Measurements from ENCODE around the gene PSMD12. TPM values are rescaled to one million over a fixed set of nuclear protein-coding genes. Genes with fewer than 3 reads are reported as not detected.

Gene PSMD12
- 18.7 TPM in 2 replicates for total RNA-seq (2014; rRNA removed; shearing (Covaris generic); ENCODE audit: low replicate concordance)

DNA sequence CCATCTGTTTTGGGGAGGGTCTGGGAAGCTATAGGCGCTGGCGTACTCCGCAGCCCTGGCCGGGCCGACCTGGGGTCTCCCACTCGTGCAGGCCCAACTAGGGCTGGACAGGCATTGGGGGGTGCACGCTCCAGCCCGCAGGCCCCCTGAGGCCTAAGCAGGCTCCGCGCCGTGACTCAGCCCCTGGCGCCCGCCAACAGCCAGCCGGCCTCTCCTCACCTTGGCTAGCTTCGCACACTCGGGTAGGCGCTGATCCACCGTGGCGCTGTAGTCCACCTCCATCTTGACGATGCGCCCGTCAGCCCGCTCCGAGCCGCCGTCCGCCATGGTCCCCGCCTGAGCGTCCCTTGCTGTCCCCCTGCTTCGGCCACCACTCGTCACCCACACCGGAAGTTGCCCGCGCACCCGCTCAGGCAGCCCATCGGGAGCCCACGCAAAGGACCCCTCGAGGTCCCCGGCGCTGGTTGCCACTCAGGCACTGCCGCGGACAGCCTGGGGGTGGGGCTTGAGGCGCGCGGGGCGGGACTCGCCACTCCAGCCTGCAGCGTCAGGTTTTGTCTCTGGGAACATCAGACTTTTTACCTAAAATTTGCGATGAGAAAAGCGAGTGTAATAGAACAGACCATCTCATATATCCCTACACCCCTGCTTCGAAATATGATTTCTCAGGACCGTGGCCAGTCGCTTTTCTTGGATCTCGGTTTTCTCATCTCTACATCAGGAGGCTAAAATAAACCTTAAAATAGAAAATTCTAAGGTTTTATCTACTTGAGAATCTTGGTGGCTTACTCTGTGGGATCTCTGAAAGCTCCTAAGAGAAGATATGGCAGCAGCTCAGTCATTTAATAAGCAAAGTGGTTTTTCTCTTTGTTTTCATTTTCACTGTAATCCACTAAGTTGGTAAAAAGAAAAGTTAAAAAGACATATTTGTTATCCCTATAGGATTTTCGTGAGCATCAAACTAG lies at the start of gene PSMD12:
Gene PSMD12, minus strand, starts transcription at position 385 of the 965 bp plus-strand sequence. Its CDS starts 58 bp downstream, at position 327.
- H3K79me2 ChIP-seq (ENCODE audit: low read length), result peaks cover 48% of the 10 kb centered on the region
- peak; percentile 97 for DNase-seq

GRCh38 chr17:67415291-67415690 lies 48.9 kb upstream of the PSMD12 start:
- DNase-seq, result no peak
- Histone ChIP-seq H3K36me3 (ENCODE audit: insufficient read depth, low read length) (no peaks in the 10 kb centered on the region), H2AFZ (ENCODE audit: low read length) (no peak overlapping the region), H3K9ac (ENCODE audit: low read length) (no peak overlapping the region), H3K4me2 (ENCODE audit: low read depth, low read length, poor library complexity, severe bottlenecking) (no peak overlapping the region), H3K9me3 (ENCODE audit: low read length) (peaks cover 6% of the 10 kb centered on the region; the same call in 1 of the 2 replicates), H3K79me2 (ENCODE audit: low read length) (no peaks in the 10 kb centered on the region), H3K27me3 (ENCODE audit: low read length) (no peaks in the 10 kb centered on the region), H3K9me2 (replicated peaks; ENCODE audit: insufficient read depth, low read length) (no peaks in the 10 kb centered on the region), H3K27ac (ENCODE audit: low read length) (no peak overlapping the region), H3K4me1 (ENCODE audit: low read length) (no peaks in the 10 kb centered on the region), H3K4me3 (ENCODE audit: low read length) (no peak overlapping the region), H4K20me1 (ENCODE audit: insufficient read depth, low read depth, low read length) (no peaks in the 10 kb centered on the region)

More for the DNA sequence above, at the start of gene PSMD12:
- Histone ChIP-seq H3K36me3 (ENCODE audit: insufficient read depth, low read length) (peaks cover 15% of the 10 kb centered on the region; the same call in 1 of the 2 replicates), H3K4me2 (ENCODE audit: low read depth, low read length, poor library complexity, severe bottlenecking) (peak within 1 kb of the TSS; percentile 91), H3K4me3 (ENCODE audit: low read length) (peak within 1 kb of the TSS; percentile 93), H2AFZ (ENCODE audit: low read length) (peak within 1 kb of the TSS; percentile 83), H3K9me2 (replicated peaks; ENCODE audit: insufficient read depth, low read length) (no peaks in the 10 kb centered on the region), H4K20me1 (ENCODE audit: insufficient read depth, low read depth, low read length) (peaks cover 29% of the 10 kb centered on the region; the same call in 1 of the 2 replicates), H3K27me3 (ENCODE audit: low read length) (no peaks in the 10 kb centered on the region), H3K9me3 (ENCODE audit: low read length) (no peaks in the 10 kb centered on the region), H3K27ac (ENCODE audit: low read length) (peak within 1 kb of the TSS; percentile 58), H3K9ac (ENCODE audit: low read length) (peak within 1 kb of the TSS; percentile 91), H3K4me1 (ENCODE audit: low read length) (peaks cover 26% of the 10 kb centered on the region)

GRCh38 chr17:67414559-67414958 lies 48.2 kb upstream of the PSMD12 start:
- DNase-seq, result no peak
- Histone ChIP-seq H3K36me3 (ENCODE audit: insufficient read depth, low read length) (no peaks in the 10 kb centered on the region), H3K27me3 (ENCODE audit: low read length) (no peaks in the 10 kb centered on the region), H3K79me2 (ENCODE audit: low read length) (no peaks in the 10 kb centered on the region), H3K9ac (ENCODE audit: low read length) (no peak overlapping the region), H3K4me1 (ENCODE audit: low read length) (no peaks in the 10 kb centered on the region), H3K9me3 (ENCODE audit: low read length) (peaks cover 6% of the 10 kb centered on the region; the same call in 1 of the 2 replicates), H3K4me3 (ENCODE audit: low read length) (no peak overlapping the region), H3K9me2 (replicated peaks; ENCODE audit: insufficient read depth, low read length) (no peaks in the 10 kb centered on the region), H2AFZ (ENCODE audit: low read length) (no peak overlapping the region), H3K27ac (ENCODE audit: low read length) (no peak overlapping the region), H3K4me2 (ENCODE audit: low read depth, low read length, poor library complexity, severe bottlenecking) (no peak overlapping the region), H4K20me1 (ENCODE audit: insufficient read depth, low read depth, low read length) (no peaks in the 10 kb centered on the region)

DNA sequence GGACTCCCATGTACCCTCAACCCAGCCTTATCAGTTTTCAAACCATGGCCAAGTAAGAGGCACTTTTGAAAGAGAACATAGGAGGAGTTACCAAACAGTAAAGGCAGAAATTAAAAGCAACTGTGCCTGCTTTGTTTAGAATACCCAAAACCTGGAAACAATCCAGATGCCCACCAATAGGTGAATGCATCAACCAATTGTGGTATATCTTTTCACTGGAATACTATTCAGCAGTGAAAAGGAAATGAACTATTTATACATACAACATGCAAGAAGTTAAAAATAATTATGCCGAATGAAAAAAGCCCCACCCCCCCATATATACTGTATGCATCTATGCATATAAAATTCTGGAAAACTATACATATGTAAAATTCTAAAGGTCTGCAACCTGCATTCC lies 47.8 kb upstream of the PSMD12 start:
- Histone ChIP-seq H3K9me2 (replicated peaks; ENCODE audit: insufficient read depth, low read length) (no peaks in the 10 kb centered on the region), H4K20me1 (ENCODE audit: insufficient read depth, low read depth, low read length) (no peaks in the 10 kb centered on the region), H3K4me2 (ENCODE audit: low read depth, low read length, poor library complexity, severe bottlenecking) (no peak overlapping the region), H3K4me3 (ENCODE audit: low read length) (no peak overlapping the region), H3K27ac (ENCODE audit: low read length) (no peak overlapping the region), H2AFZ (ENCODE audit: low read length) (no peak overlapping the region), H3K4me1 (ENCODE audit: low read length) (no peaks in the 10 kb centered on the region), H3K9me3 (ENCODE audit: low read length) (peaks cover 6% of the 10 kb centered on the region; the same call in 1 of the 2 replicates), H3K36me3 (ENCODE audit: insufficient read depth, low read length) (no peaks in the 10 kb centered on the region), H3K9ac (ENCODE audit: low read length) (no peak overlapping the region), H3K79me2 (ENCODE audit: low read length) (no peaks in the 10 kb centered on the region), H3K27me3 (ENCODE audit: low read length) (no peaks in the 10 kb centered on the region)
- no peak for DNase-seq

GRCh38 chr17:67413388-67413787 lies 47.0 kb upstream of the PSMD12 start:
- H3K27me3 ChIP-seq (ENCODE audit: low read length), result no peaks in the 10 kb centered on the region
- H2AFZ ChIP-seq (ENCODE audit: low read length), result no peak overlapping the region
- H3K4me2 ChIP-seq (ENCODE audit: low read depth, low read length, poor library complexity, severe bottlenecking), result no peak overlapping the region
- no peaks in the 10 kb centered on the region for H3K4me1 ChIP-seq (ENCODE audit: low read length)
- peaks cover 6% of the 10 kb centered on the region; the same call in 1 of the 2 replicates for H3K9me3 ChIP-seq (ENCODE audit: low read length)
- no peak overlapping the region for H3K27ac ChIP-seq (ENCODE audit: low read length)
- no peaks in the 10 kb centered on the region for H4K20me1 ChIP-seq (ENCODE audit: insufficient read depth, low read depth, low read length)
- H3K36me3 ChIP-seq (ENCODE audit: insufficient read depth, low read length), result no peaks in the 10 kb centered on the region
- H3K79me2 ChIP-seq (ENCODE audit: low read length), result no peaks in the 10 kb centered on the region
- H3K9ac ChIP-seq (ENCODE audit: low read length), result no peak overlapping the region
- H3K9me2 ChIP-seq (replicated peaks; ENCODE audit: insufficient read depth, low read length), result no peaks in the 10 kb centered on the region
- H3K4me3 ChIP-seq (ENCODE audit: low read length), result no peak overlapping the region
- DNase-seq, result no peak

DNA sequence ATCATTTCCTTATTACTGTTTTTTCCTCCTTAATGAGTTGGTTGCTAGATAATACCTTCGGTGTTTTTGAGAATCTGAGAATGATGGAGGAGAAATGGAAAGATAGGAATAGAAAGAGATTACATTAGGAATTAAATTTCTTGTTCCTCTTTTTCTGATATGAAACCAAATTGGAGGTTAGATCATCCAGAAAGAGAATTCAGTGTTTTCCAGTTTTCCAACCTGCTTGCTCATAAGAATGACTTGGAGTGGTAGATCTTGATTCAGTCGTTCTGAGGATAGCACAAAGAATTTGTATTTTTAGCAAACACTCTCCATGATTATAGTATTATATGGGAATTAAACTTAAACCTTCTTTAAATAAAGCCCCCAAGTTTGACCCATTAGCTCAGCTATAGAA lies 46.6 kb upstream of the PSMD12 start:
- no peaks in the 10 kb centered on the region for H3K4me1 ChIP-seq (ENCODE audit: low read length)
- no peak overlapping the region for H3K4me2 ChIP-seq (ENCODE audit: low read depth, low read length, poor library complexity, severe bottlenecking)
- no peaks in the 10 kb centered on the region for H3K36me3 ChIP-seq (ENCODE audit: insufficient read depth, low read length)
- H2AFZ ChIP-seq (ENCODE audit: low read length), result no peak overlapping the region
- H3K4me3 ChIP-seq (ENCODE audit: low read length), result no peak overlapping the region
- no peaks in the 10 kb centered on the region for H3K79me2 ChIP-seq (ENCODE audit: low read length)
- H3K27ac ChIP-seq (ENCODE audit: low read length), result no peak overlapping the region
- H3K9me2 ChIP-seq (replicated peaks; ENCODE audit: insufficient read depth, low read length), result no peaks in the 10 kb centered on the region
- no peak for DNase-seq
- no peaks in the 10 kb centered on the region for H3K27me3 ChIP-seq (ENCODE audit: low read length)
- no peaks in the 10 kb centered on the region for H4K20me1 ChIP-seq (ENCODE audit: insufficient read depth, low read depth, low read length)
- peaks cover 6% of the 10 kb centered on the region; the same call in 1 of the 2 replicates for H3K9me3 ChIP-seq (ENCODE audit: low read length)
- H3K9ac ChIP-seq (ENCODE audit: low read length), result no peak overlapping the region

DNA sequence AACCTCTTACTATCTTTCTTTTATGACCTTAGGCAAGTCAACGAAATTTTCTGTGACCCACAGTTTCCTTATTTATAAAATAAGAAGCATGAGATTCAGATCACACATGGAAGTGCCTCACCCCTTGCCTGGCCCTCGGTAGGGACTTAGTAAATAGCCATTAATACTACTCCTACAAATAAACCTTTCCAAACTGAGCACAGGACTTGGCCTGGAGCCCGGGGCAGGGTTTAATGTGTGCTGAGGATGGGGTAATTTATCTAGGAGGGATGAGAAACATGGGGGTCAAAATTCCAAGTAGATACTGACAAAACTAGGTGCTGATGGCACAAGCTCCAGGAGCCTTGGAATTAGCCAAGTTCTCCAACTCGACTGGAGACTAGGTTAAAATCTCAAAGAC lies 45.7 kb upstream of the PSMD12 start:
- Histone ChIP-seq H3K36me3 (ENCODE audit: insufficient read depth, low read length) (no peaks in the 10 kb centered on the region), H2AFZ (ENCODE audit: low read length) (no peak overlapping the region), H4K20me1 (ENCODE audit: insufficient read depth, low read depth, low read length) (no peaks in the 10 kb centered on the region), H3K27me3 (ENCODE audit: low read length) (no peaks in the 10 kb centered on the region), H3K79me2 (ENCODE audit: low read length) (no peaks in the 10 kb centered on the region), H3K9me2 (replicated peaks; ENCODE audit: insufficient read depth, low read length) (no peaks in the 10 kb centered on the region), H3K4me2 (ENCODE audit: low read depth, low read length, poor library complexity, severe bottlenecking) (no peak overlapping the region), H3K9ac (ENCODE audit: low read length) (no peak overlapping the region), H3K4me1 (ENCODE audit: low read length) (peaks cover 2% of the 10 kb centered on the region; the same call in 1 of the 2 replicates), H3K27ac (ENCODE audit: low read length) (no peak overlapping the region), H3K4me3 (ENCODE audit: low read length) (no peak overlapping the region), H3K9me3 (ENCODE audit: low read length) (peaks cover 6% of the 10 kb centered on the region; the same call in 1 of the 2 replicates)
- DNase-seq, result no peak

GRCh38 chr17:67411397-67411796 lies 45.0 kb upstream of the PSMD12 start:
- Histone ChIP-seq H2AFZ (ENCODE audit: low read length) (no peak overlapping the region), H3K4me2 (ENCODE audit: low read depth, low read length, poor library complexity, severe bottlenecking) (no peak overlapping the region), H4K20me1 (ENCODE audit: insufficient read depth, low read depth, low read length) (no peaks in the 10 kb centered on the region), H3K27me3 (ENCODE audit: low read length) (no peaks in the 10 kb centered on the region), H3K9me3 (ENCODE audit: low read length) (peaks cover 6% of the 10 kb centered on the region; the same call in 1 of the 2 replicates), H3K36me3 (ENCODE audit: insufficient read depth, low read length) (no peaks in the 10 kb centered on the region), H3K9me2 (replicated peaks; ENCODE audit: insufficient read depth, low read length) (no peaks in the 10 kb centered on the region), H3K27ac (ENCODE audit: low read length) (no peak overlapping the region), H3K4me3 (ENCODE audit: low read length) (no peak overlapping the region), H3K79me2 (ENCODE audit: low read length) (no peaks in the 10 kb centered on the region), H3K9ac (ENCODE audit: low read length) (no peak overlapping the region), H3K4me1 (ENCODE audit: low read length) (peaks cover 4% of the 10 kb centered on the region; the same call in 1 of the 2 replicates)
- no peak for DNase-seq
